ENCODE measurements around the gene SOX4. TPM values are rescaled to one million over a fixed set of nuclear protein-coding genes. Genes with fewer than 3 reads are reported as not detected.
A peak's percentile ranks its signal among the peaks of the same experiment; 100 is the strongest.

Gene SOX4
- total and polyA plus RNA-seq, 4 donors = 8.2 to 61.4 (median 19.9) TPM

- 0% methylated on average over 80 to 112 of the region's 112 CpGs for WGBS, 2 donors
- peak; percentile 60 for ATAC-seq (ENCODE audit: insufficient read depth, low FRiP score)
- no peaks in the 10 kb centered on the region for H3K9me3 ChIP-seq (ENCODE audit: control insufficient read depth in 4 of 4, insufficient read depth in 3 of 4, low read length in 3 of 4)
Measured at GRCh38 chr6:21594416-21595281, 1.1 kb downstream of the SOX4 start.

GRCh38 chr6:21595285-21596144 is 2.0 kb downstream of the SOX4 start:
- TF ChIP-seq CTCF (IDR thresholded peaks at IDR 0.05; ENCODE audit: control extremely low read depth, extremely low read depth) = no peak
- DNase-seq (peak; percentile 44 to 50 (median 47)), ATAC-seq (ENCODE audit: insufficient read depth, low FRiP score) (peak; percentile 6)
- H3K27me3 ChIP-seq (ENCODE audit: control insufficient read depth in 3 of 3, insufficient read depth in 3 of 3, low read length in 2 of 3) = no peaks in the 10 kb centered on the region
- peak overlapping the region; percentile 76 to 94 for H3K9ac ChIP-seq (ENCODE audit: insufficient read depth in 1 of 2, low read length in 2 of 2)
- 0 to 1% methylated on average over 51 to 108 of the region's 108 CpGs for WGBS, 2 donors
- H3K4me3 ChIP-seq = peak overlapping the region; percentile 92
- H3K27ac ChIP-seq (ENCODE audit: low read depth in 1 of 2, low read length in 1 of 2) = peak overlapping the region; percentile 88 to 98
- no peaks in the 10 kb centered on the region for H3K9me3 ChIP-seq (ENCODE audit: control insufficient read depth in 4 of 4, insufficient read depth in 3 of 4, low read length in 3 of 4)
- H3K4me1 ChIP-seq (ENCODE audit: control insufficient read depth in 5 of 5, insufficient read depth in 5 of 5, low read length in 5 of 5) = peaks cover 0 to 26% (median 9%) of the 10 kb centered on the region in 5 donors
- peaks cover 0 to 23% (median 6%) of the 10 kb centered on the region in 4 donors for H3K36me3 ChIP-seq (ENCODE audit: control insufficient read depth in 4 of 4, insufficient read depth in 4 of 4, low read length in 4 of 4)

More at GRCh38 chr6:21594416-21595281, 1.1 kb downstream of the SOX4 start:
- Histone ChIP-seq H3K4me1 (ENCODE audit: control insufficient read depth in 5 of 5, insufficient read depth in 5 of 5, low read length in 5 of 5) (peaks cover 0 to 23% (median 9%) of the 10 kb centered on the region in 5 donors), H3K36me3 (ENCODE audit: control insufficient read depth in 4 of 4, insufficient read depth in 4 of 4, low read length in 4 of 4) (peaks cover 0 to 23% (median 4%) of the 10 kb centered on the region in 4 donors), H3K4me3 (peak overlapping the region; percentile 92), H3K27me3 (ENCODE audit: control insufficient read depth in 3 of 3, insufficient read depth in 3 of 3, low read length in 2 of 3) (no peaks in the 10 kb centered on the region), H3K27ac (ENCODE audit: low read depth in 1 of 2, low read length in 1 of 2) (peak overlapping the region; percentile 88 to 98), H3K9ac (ENCODE audit: insufficient read depth in 1 of 2, low read length in 2 of 2) (peak overlapping the region; percentile 73 to 90)
- peak; percentile 70 to 75 (median 74) for DNase-seq
- TF ChIP-seq CTCF (IDR thresholded peaks at IDR 0.05; ENCODE audit: control extremely low read depth, extremely low read depth) = no peak

GRCh38 chr6:21596145-21596948 is 2.8 kb downstream of the SOX4 start:
- Histone ChIP-seq H3K36me3 (ENCODE audit: control insufficient read depth in 4 of 4, insufficient read depth in 4 of 4, low read length in 4 of 4) (peaks cover 0 to 23% (median 6%) of the 10 kb centered on the region in 4 donors), H3K9ac (ENCODE audit: insufficient read depth in 1 of 2, low read length in 2 of 2) (peak overlapping the region; percentile 76 to 94), H3K4me3 (peak overlapping the region; percentile 92), H3K27me3 (ENCODE audit: control insufficient read depth in 3 of 3, insufficient read depth in 3 of 3, low read length in 2 of 3) (no peaks in the 10 kb centered on the region), H3K4me1 (ENCODE audit: control insufficient read depth in 5 of 5, insufficient read depth in 5 of 5, low read length in 5 of 5) (peaks cover 0 to 26% (median 9%) of the 10 kb centered on the region in 5 donors), H3K27ac (ENCODE audit: low read depth in 1 of 2, low read length in 1 of 2) (peak overlapping the region; percentile 88 to 98), H3K9me3 (ENCODE audit: control insufficient read depth in 4 of 4, insufficient read depth in 3 of 4, low read length in 3 of 4) (no peaks in the 10 kb centered on the region)
- DNase-seq = peak; percentile 73 to 80 (median 78)
- TF ChIP-seq CTCF (IDR thresholded peaks at IDR 0.05; ENCODE audit: control extremely low read depth, extremely low read depth) = no peak
- peak; percentile 8 for ATAC-seq (ENCODE audit: insufficient read depth, low FRiP score)
- WGBS, 2 donors = 0 to 1% methylated on average over 39 to 43 of the region's 43 CpGs

All from lung (tissue), 12 donors.